Neural cell (in vitro differentiated cells): Measurements from ENCODE around the gene PLEKHH2.

Experiments
- CTCF ChIP-seq: fragments of 450-650 bp; IDR thresholded peaks from 2 replicates; pipeline ENCODE4 v1.5.1; 2014; ENCODE audit warnings: antibody characterized with exemption, mild to moderate bottlenecking, moderate library complexity; ENCODE audit not compliant: poor library complexity, severe bottlenecking
- POLR2AphosphoS5 ChIP-seq: IDR thresholded peaks from 2 replicates; pipeline ENCODE4 v1.6.1; 2012

DNA sequence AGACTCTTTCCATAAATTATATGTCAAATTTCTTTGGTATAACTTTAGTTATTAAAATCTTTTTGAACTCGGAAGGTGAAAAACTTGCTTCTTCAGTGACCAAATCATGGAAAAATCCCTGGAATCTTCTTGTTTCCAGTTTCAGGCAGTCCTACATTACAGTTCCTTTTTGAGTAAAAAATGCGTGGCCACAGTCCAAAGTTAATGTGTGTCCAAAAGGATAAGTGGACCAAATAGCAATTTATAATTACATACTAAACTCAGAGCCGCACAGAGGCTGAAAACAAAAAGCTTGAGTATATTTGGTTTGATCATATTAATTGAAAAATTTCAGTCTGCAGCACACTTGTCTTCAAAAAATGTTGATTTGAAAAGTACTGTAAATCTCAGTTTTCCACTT lies 108.4 kb downstream of the PLEKHH2 start:
- TF ChIP-seq CTCF, result no peak
- no peak for TF ChIP-seq POLR2AphosphoS5
